HG02885 (cell line): ENCODE measurements around the gene ADAMTS8.

ENCODE experiments used
- ATAC-seq: cut with Tn5 transposase; IDR thresholded peaks from one replicate; pipeline ENCODE4 v1.9.1; 2021; ENCODE audit warnings: mild to moderate bottlenecking; ENCODE audit not compliant: unreplicated experiment, poor library complexity

ADAMTS8 gene

GRCh38 chr11:130462101-130462885 is 33.9 kb upstream of the ADAMTS8 start:
- no peak for ATAC-seq

DNA sequence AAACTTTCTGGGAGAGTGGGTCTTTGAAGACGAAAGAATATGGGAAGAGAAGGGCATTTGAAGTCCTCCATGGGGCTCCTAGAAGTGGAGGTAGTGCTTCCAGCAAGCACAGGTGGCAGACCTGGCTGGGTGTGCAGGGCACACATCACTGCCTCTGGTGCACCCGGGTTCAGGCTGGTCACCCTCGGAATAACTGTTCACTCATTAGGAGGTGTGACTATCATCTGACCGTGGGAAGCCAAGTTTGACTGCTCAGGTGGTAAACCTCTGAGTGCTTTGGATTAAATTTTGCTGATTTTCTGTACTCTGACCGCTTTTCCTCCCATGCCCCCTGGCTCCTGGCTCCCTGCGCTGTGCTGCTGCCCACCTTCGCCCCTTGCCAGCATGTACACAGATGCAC is 31.1 kb upstream of the ADAMTS8 start:
- ATAC-seq = no peak

- ATAC-seq = no peak
Observed at GRCh38 chr11:130458410-130458729, 30.0 kb upstream of the ADAMTS8 start.

- ATAC-seq = no peak
Observed at GRCh38 chr11:130457623-130458409, 29.4 kb upstream of the ADAMTS8 start.

DNA sequence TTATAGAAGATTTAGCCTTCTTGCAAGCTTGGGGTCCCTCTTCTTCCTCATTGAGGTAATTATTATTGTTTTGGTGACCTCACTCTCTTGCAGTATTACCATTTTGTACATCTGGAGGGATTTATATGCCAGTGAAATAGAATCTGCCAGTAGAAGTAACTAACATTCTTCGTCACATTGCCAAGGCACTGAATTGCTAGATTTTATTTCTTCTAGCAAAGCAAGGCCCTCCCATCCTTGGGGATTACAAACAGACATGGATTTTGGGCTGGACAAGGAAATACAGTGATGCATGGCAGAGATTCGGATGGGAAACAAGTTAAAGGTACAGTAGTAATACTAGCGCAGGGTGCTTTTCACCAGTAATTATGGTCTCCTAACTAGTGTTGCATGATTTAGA is 27.9 kb upstream of the ADAMTS8 start:
- ATAC-seq = no peak

DNA sequence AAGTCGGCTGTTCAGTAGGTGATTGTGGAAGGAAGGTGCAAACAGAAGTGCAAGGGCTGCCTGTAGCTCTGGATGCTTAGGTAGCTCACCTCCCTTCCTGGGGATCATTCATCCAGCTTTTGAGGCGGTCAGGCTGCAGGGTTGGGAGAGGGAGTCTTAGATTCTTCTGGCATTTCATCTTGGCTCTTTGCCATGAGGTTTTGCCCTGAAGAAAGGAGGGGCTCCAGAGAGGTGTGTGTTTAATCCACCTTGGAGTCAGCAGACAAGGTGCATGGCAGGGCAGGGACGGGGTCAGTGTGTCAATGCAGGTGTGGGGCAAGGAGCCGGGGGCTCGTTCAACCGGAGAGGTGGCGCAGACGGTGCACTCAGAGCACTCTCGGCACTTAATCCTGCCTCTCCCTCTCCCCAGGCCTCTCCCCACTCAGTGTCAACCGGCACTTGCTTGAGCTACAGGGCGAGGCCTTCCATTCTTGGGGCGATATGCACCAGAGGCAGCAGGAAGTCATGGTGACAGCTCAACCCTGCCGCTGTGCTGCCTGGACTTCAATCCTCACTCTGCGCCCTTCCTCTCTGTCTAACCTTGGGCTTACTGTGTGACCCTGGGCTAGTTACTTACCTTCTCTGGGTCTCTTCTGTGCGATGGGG is 27.2 kb upstream of the ADAMTS8 start:
- no peak for ATAC-seq

DNA sequence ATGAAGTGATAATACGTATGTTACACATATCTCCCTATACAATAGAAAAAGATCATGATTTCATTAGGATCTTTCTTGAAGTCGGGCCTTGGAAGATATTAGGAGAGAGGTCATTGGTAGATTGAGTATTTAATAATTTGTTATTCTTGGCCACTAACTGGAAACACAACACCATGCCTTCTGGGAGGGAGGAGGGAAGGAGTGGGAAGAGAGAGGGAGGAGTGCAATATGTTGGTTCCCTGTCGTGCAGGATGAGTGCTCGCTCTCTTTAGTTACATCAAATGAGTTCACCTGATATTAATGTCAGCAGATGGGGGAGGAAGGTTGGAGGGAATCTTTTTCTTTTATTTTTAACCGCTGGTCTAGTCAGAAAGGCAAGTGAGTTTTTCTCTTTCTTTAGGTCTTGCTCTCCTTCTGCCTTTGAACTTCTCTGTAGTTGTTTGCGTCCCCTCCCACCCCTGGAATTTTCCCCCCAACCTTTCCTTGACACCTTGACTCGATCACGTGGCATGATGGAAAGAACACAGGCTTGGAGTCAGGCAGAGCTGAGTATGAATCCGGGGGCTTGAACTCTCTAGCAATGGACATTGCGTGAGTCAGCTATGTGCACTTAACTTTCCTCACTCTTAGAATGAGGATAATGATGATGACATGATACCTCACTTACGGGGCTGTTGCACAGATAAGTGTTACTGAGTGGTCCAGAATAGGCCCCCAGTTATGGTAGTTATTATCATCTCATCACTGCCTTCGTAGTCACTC is 26.3 kb upstream of the ADAMTS8 start:
- ATAC-seq = no peak

GRCh38 chr11:130452940-130453339 is 24.5 kb upstream of the ADAMTS8 start:
- no peak for ATAC-seq

GRCh38 chr11:130452176-130452575 is 23.8 kb upstream of the ADAMTS8 start:
- no peak for ATAC-seq

DNA sequence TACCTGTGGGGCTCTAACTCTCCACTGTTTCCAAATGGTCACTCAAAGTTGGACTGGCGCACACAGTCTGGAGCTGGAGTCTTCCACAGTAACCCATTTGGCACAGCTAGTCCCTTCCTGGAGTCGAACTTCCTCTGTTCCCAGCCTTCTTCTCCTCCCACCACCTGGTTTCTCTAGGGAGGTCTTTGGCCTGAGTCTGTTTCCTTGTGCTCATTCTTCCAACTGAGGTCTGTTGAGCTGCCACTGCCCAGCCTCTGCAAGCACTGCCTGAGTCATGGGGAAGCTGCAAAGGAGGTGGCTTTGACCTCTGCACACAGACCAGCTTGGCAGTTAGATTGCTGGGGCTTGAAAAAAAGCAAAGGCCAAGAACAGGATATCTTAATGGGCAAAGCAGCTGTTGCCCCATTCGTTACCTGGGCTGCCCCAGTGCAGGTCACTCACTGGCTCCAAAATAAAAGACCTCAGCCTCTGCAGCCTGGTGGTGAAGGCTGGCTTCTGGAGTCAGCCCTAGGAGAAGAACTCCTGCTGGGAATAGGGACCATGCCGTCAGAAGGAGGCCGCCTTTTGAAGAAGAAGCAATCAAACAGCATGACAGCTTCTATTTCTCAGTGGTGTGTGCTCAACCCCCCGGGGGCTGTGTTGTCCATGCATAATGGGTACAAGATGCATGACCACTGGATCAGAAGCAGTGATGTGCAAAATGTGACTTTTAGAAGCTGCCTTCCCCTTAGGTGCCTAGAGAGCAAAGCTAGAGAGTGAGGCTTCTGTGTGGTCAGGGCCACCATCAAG is 23.0 kb upstream of the ADAMTS8 start:
- ATAC-seq = no peak

- no peak for ATAC-seq
Observed at GRCh38 chr11:130449996-130450769, 21.8 kb upstream of the ADAMTS8 start.

DNA sequence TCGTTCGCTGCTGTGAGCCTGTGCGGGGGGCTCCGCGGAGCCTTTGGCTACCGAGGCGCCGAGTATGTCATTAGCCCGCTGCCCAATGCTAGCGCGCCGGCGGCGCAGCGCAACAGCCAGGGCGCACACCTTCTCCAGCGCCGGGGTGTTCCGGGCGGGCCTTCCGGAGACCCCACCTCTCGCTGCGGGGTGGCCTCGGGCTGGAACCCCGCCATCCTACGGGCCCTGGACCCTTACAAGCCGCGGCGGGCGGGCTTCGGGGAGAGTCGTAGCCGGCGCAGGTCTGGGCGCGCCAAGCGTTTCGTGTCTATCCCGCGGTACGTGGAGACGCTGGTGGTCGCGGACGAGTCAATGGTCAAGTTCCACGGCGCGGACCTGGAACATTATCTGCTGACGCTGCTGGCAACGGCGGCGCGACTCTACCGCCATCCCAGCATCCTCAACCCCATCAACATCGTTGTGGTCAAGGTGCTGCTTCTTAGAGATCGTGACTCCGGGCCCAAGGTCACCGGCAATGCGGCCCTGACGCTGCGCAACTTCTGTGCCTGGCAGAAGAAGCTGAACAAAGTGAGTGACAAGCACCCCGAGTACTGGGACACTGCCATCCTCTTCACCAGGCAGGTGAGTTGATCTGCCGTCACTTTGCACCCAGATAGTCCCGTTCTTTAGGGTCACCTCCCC is 21.0 kb upstream of the ADAMTS8 start:
- ATAC-seq = no peak

- peak; percentile 80 for ATAC-seq
Observed at GRCh38 chr11:130448416-130449309, 20.3 kb upstream of the ADAMTS8 start, which contains the start of gene ADAMTS15. TSS of gene ADAMTS15 (plus strand) at chr11:130448645. CDS start at chr11:130448974, 329 bp downstream.

DNA sequence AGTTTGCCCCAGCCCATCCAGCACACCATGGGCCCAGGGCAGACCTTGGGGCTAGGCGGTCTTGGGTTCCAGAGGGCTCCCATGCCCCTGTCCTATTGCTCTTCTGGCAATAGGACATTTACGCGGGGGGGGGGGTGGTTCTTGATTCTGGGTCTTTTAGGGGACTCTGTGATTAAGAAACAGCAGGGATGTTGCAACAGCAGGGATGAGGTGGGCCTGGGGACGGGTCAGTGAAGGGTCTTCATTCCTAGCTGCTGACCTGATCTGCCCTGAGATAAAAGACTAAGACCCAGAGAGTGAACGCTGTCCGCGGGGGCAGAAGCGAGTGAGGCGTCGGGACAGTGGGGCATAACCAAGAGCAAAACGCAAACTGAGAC is 19.6 kb upstream of the ADAMTS8 start:
- no peak for ATAC-seq

GRCh38 chr11:130445788-130446187 is 17.4 kb upstream of the ADAMTS8 start:
- ATAC-seq = no peak

- ATAC-seq = no peak
Observed at GRCh38 chr11:130442737-130443136, 14.3 kb upstream of the ADAMTS8 start.

DNA sequence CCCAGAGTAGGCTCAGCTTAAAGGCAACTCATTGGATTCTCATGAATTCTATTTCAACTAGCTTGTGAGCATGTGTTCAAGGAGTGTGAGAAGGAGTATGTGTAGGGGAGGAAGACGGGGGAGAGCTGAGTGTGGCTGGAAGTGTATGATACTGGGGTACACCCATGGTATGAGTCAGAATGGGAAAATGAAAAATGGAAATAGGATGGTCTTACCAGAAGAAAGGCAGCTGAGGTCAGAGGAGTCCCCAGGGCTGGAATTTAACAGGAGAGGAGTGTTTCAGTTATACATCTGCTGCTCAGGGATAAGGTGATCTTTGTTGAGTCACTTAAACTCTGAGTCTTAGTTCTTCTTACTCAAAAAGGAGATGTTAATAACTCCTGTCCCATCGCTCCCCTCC is 13.3 kb upstream of the ADAMTS8 start:
- ATAC-seq = no peak

GRCh38 chr11:130439876-130440275 is 11.5 kb upstream of the ADAMTS8 start:
- no peak for ATAC-seq
